ENCODE results near the gene LRRC7. TPM values are rescaled to one million over a fixed set of nuclear protein-coding genes. Genes with fewer than 3 reads are reported as not detected.

Gene LRRC7
- total RNA-seq, 4 donors from 2014 or later = 0.12 to 0.32 TPM; not detected in 2

DNA sequence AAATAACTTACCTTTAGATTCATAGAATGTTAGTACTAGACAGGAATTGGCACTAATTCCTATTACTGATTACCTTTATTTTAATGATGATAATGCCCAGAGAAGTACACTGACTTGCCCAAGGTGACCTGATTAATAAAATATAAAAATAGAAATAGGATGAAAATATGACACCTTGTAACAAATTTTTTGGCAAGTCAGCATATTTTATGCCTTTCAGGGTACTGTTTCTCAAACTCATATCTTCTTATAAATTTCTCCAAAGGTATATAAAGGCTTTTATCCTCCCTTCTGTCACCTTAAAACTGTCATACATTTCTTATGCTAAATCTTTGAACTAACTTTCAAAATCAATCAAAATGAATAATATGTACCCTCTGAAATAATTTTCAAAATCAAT is 466.2 kb downstream of the LRRC7 start:
- no peak for DNase-seq (ENCODE audit: low spot score)
- TF ChIP-seq, protein P1, sequence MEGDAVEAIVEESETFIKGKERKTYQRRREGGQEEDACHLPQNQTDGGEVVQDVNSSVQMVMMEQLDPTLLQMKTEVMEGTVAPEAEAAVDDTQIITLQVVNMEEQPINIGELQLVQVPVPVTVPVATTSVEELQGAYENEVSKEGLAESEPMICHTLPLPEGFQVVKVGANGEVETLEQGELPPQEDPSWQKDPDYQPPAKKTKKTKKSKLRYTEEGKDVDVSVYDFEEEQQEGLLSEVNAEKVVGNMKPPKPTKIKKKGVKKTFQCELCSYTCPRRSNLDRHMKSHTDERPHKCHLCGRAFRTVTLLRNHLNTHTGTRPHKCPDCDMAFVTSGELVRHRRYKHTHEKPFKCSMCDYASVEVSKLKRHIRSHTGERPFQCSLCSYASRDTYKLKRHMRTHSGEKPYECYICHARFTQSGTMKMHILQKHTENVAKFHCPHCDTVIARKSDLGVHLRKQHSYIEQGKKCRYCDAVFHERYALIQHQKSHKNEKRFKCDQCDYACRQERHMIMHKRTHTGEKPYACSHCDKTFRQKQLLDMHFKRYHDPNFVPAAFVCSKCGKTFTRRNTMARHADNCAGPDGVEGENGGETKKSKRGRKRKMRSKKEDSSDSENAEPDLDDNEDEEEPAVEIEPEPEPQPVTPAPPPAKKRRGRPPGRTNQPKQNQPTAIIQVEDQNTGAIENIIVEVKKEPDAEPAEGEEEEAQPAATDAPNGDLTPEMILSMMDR (IDR thresholded peaks at IDR 0.05) = no peak
- no peak for ATAC-seq (ENCODE audit: low FRiP score)

DNA sequence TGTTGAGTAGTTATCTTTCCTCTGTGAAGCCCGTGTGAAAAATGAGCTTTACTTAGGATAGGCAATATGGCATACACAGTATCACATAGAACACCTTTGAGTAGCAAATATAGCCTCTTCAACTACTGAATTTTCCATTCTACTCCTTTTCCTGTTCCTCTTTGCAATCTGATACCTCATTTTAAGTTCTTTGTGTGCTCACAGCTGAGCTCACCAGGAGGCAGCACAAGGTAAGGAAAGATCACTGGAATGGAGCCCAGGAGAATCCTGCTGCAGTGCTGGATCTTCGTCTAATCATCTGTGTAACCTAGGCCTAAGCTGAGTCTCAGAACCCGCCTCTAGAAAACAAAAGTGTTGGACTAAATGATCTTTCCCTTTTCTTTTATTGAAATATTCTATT is 466.7 kb downstream of the LRRC7 start:
- ATAC-seq (ENCODE audit: low FRiP score) (no peak), DNase-seq (ENCODE audit: low spot score) (no peak)
- TF ChIP-seq, protein P1 (IDR thresholded peaks at IDR 0.05) = no peak

- DNase-seq (ENCODE audit: low spot score) (no peak), ATAC-seq (ENCODE audit: low FRiP score) (no peak)
- TF ChIP-seq, protein P1 (IDR thresholded peaks at IDR 0.05) = no peak
Measured at GRCh38 chr1:70038025-70038424, 470.3 kb downstream of the LRRC7 start.

DNA sequence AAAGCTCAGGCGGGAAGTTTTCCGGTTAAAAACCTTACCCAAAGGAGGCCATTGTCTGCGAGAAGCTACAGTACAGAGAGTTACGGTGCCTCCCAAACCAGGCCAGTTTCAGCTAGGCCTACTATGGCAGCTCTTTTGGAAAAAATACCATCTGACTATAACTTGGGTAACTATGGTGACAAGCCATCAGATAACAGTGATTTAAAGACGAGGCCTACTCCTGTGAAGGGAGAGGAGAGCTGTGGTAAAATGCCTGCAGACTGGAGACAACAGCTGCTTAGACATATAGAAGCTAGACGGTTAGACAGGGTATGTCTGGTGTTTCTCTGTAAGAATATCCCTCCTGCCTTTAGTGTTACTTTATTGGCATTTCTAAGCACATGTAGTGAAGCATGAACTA is 471.8 kb downstream of the LRRC7 start:
- TF ChIP-seq, protein P1 (IDR thresholded peaks at IDR 0.05) = no peak
- DNase-seq (ENCODE audit: low spot score) (no peak), ATAC-seq (ENCODE audit: low FRiP score) (no peak)

DNA sequence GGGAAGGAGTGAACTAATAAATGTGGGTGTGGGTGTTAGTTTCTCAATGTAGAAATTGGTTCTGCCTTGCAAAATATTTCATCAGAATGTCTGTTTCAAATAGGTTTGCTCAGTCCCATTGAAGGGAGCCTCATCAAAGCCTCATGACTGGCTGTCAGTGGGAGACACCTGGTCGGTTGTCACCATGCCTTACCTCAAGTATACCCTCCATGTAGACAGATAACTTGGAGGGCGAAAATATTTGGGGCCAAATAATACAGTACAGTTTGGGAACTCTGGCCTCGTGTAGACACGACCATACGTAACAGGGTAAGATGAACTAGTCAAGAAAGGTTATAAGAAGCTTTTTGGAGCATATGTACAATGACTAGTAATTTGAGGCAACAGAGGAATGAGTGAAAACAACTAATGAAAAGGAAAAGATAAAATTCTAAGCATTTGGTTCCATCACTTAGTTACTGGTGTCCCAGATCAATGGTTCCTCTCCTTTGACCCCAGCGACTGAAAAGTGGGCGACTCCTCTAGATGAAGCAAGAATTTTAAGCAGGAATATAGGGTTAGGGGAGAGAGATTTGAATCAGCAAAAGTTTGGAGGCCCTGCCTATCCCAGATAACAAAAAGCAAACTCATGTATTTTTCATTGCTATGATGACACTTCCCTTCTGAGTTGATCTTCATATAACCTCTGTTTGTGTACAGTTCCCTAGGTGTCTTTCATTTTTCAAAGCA is 473.8 kb downstream of the LRRC7 start:
- TF ChIP-seq, protein P1 (IDR thresholded peaks at IDR 0.05) = no peak
- ATAC-seq (ENCODE audit: low FRiP score) (no peak), DNase-seq (ENCODE audit: low spot score) (no peak)

- TF ChIP-seq, protein P1 (IDR thresholded peaks at IDR 0.05) = no peak
Measured at GRCh38 chr1:70042090-70042731, 474.5 kb downstream of the LRRC7 start.

DNA sequence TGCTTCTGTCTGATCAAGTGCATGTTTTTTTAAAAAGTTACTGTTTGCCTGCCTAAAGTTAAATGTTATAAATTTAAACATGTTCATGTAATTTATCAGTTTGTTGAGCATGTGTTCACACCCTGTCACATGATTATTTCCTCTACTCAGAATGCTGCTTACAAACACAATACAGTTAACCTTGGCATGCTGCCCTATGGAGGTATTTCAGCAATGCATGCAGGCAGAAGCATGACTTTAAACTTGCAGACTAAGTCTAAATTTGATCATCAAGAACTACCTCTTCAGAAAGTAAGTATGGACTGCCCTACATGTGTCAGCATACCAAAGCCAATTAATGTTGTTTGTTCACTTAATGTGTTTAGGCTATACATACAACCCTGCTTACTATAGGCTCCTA is 476.1 kb downstream of the LRRC7 start:
- TF ChIP-seq, protein P1 (IDR thresholded peaks at IDR 0.05) = no peak
- DNase-seq (ENCODE audit: low spot score) = no peak
- no peak for ATAC-seq (ENCODE audit: low FRiP score)

More at GRCh38 chr1:70042090-70042731, 474.5 kb downstream of the LRRC7 start:
- no peak for ATAC-seq (ENCODE audit: low FRiP score)
- no peak for DNase-seq (ENCODE audit: low spot score)

All from omental fat pad (tissue), 4 donors.